Activated naive CD4-positive, alpha-beta T cell treated with anti-CD3 and anti-CD28 coated beads for 36 hours (primary cell): Measurements from ENCODE around the gene ITPR1. TPM values are rescaled to one million over a fixed set of nuclear protein-coding genes. Genes with fewer than 3 reads are reported as not detected.

ENCODE experiments used
- CTCF ChIA-PET: fragments of 350-600 bp; sonication (Branson Sonifier 250); formaldehyde crosslinking; loops from one replicate; lab custom pipeline; 2021; ENCODE audit warnings: antibody characterized with exemption; lab: Charles Lee
- DNase-seq: peaks from one replicate; pipeline ENCODE4 v3.0.0-alpha.2; 2020
- H3K27ac Mint-ChIP-seq: one replicate; pipeline ENCODE4 v1.8.0; 2021; ENCODE audit warnings: mild to moderate bottlenecking, mixed read lengths
- H3K27me3 Mint-ChIP-seq: one replicate; pipeline ENCODE4 v1.8.0; 2021; ENCODE audit warnings: low read depth, mixed read lengths
- H3K36me3 Mint-ChIP-seq: one replicate; pipeline ENCODE4 v1.8.0; 2021; ENCODE audit warnings: low read depth, mixed read lengths
- H3K4me1 Mint-ChIP-seq: one replicate; pipeline ENCODE4 v1.8.0; 2021; ENCODE audit warnings: low read depth, mixed read lengths
- H3K4me3 Mint-ChIP-seq: one replicate; pipeline ENCODE4 v1.8.0; 2021; ENCODE audit warnings: mild to moderate bottlenecking, moderate library complexity, mixed read lengths
- H3K9me3 Mint-ChIP-seq: one replicate; pipeline ENCODE4 v1.8.0; 2021; ENCODE audit warnings: mixed read lengths
- intact Hi-C: fragments of 100-400 bp; cut with micrococcal nuclease; formaldehyde crosslinking; loops from one replicate; pipeline ENCODE4 v1.15.1; 2023
- total RNA-seq, 2 experiments: library from RNA; stranded (reverse); gene quantifications; one replicate each; pipeline ENCODE4 v1.2.3, GENCODE V29; 2021

The ITPR1 gene
- total RNA-seq, 2 experiments from 2014 or later, result 38.5 to 41.1 TPM

- DNase-seq, result no peak
- peaks cover 2% of the 10 kb centered on the region for H3K4me1 Mint-ChIP-seq
- intact Hi-C loops, result loop anchor here (5.0 kb wide), 1 partner anchor 513 kb away; no protein-coding TSS in a partner anchor
- peaks cover 9% of the 10 kb centered on the region for H3K36me3 Mint-ChIP-seq
- no peaks in the 10 kb centered on the region for H3K9me3 Mint-ChIP-seq
- H3K27ac Mint-ChIP-seq, result no peak overlapping the region
- no peak overlapping the region for H3K4me3 Mint-ChIP-seq
- CTCF ChIA-PET, result interaction anchor here (1.0 to 6.5 kb wide), 7 partner anchors 9 to 342 kb away, joined by 3 to 165 read pairs (median 4); no protein-coding TSS in a partner anchor
- H3K27me3 Mint-ChIP-seq, result no peaks in the 10 kb centered on the region
Observed at GRCh38 chr3:4714045-4714444, 220.9 kb downstream of the ITPR1 start.

GRCh38 chr3:4716266-4716665 is 223.1 kb downstream of the ITPR1 start:
- CTCF ChIA-PET, result interaction anchor here (0.6 to 1.8 kb wide), 9 partner anchors 12 to 342 kb away, joined by 3 to 7 read pairs (median 3); no protein-coding TSS in a partner anchor
- H3K9me3 Mint-ChIP-seq, result no peaks in the 10 kb centered on the region
- H3K36me3 Mint-ChIP-seq, result peaks cover 6% of the 10 kb centered on the region
- H3K4me3 Mint-ChIP-seq, result no peak overlapping the region
- peaks cover under 1% of the 10 kb centered on the region for H3K4me1 Mint-ChIP-seq
- DNase-seq, result no peak
- intact Hi-C loops, result no loop called here
- no peak overlapping the region for H3K27ac Mint-ChIP-seq
- H3K27me3 Mint-ChIP-seq, result no peaks in the 10 kb centered on the region

- Mint-ChIP-seq H3K4me3 (no peak overlapping the region), H3K9me3 (no peaks in the 10 kb centered on the region), H3K27ac (no peak overlapping the region), H3K36me3 (peaks cover 6% of the 10 kb centered on the region), H3K27me3 (no peaks in the 10 kb centered on the region), H3K4me1 (no peaks in the 10 kb centered on the region)
- CTCF ChIA-PET, result interaction anchor here (0.6 to 1.8 kb wide), 12 partner anchors 12 to 342 kb away, joined by 3 to 7 read pairs (median 3); no protein-coding TSS in a partner anchor
- DNase-seq, result no peak
- intact Hi-C loops, result no loop called here
Observed at GRCh38 chr3:4716706-4717362, 223.7 kb downstream of the ITPR1 start.

GRCh38 chr3:4717363-4717740 is 224.2 kb downstream of the ITPR1 start:
- intact Hi-C loops, result no loop called here
- no peak overlapping the region for H3K27ac Mint-ChIP-seq
- DNase-seq, result no peak
- CTCF ChIA-PET, result interaction anchor here (0.6 to 1.8 kb wide), 9 partner anchors 39 to 342 kb away, joined by 3 to 6 read pairs (median 3); no protein-coding TSS in a partner anchor
- H3K36me3 Mint-ChIP-seq, result peaks cover 6% of the 10 kb centered on the region
- no peaks in the 10 kb centered on the region for H3K27me3 Mint-ChIP-seq
- H3K4me1 Mint-ChIP-seq, result peaks cover 4% of the 10 kb centered on the region
- H3K4me3 Mint-ChIP-seq, result no peak overlapping the region
- no peaks in the 10 kb centered on the region for H3K9me3 Mint-ChIP-seq

- Mint-ChIP-seq H3K4me1 (peaks cover 6% of the 10 kb centered on the region), H3K4me3 (no peak overlapping the region), H3K27ac (no peak overlapping the region), H3K27me3 (no peaks in the 10 kb centered on the region), H3K36me3 (peaks cover 6% of the 10 kb centered on the region), H3K9me3 (no peaks in the 10 kb centered on the region)
- CTCF ChIA-PET, result interaction anchor here (0.7 to 1.0 kb wide), 3 partner anchors 41 to 341 kb away, joined by 3 read pairs; no protein-coding TSS in a partner anchor
- no peak for DNase-seq
- intact Hi-C loops, result no loop called here
Observed at GRCh38 chr3:4718179-4718736, 225.1 kb downstream of the ITPR1 start.

GRCh38 chr3:4719046-4719501 is 225.9 kb downstream of the ITPR1 start:
- DNase-seq, result no peak
- Mint-ChIP-seq H3K36me3 (peaks cover 6% of the 10 kb centered on the region), H3K9me3 (no peaks in the 10 kb centered on the region), H3K4me3 (no peak overlapping the region), H3K4me1 (peaks cover 6% of the 10 kb centered on the region), H3K27me3 (no peaks in the 10 kb centered on the region), H3K27ac (no peak overlapping the region)
- CTCF ChIA-PET, result interaction anchor here (0.8 to 3.0 kb wide), 2 partner anchors 19 to 258 kb away, joined by 3 to 35 read pairs; no protein-coding TSS in a partner anchor
- intact Hi-C loops, result no loop called here

- CTCF ChIA-PET, result interaction anchor here (0.5 to 3.0 kb wide), 30 partner anchors 8 to 1995 kb away, joined by 3 to 35 read pairs (median 3); partner anchors contain the start of gene BHLHE40
- DNase-seq, result peak; percentile 33
- Mint-ChIP-seq H3K4me3 (no peak overlapping the region), H3K36me3 (peaks cover 2% of the 10 kb centered on the region), H3K4me1 (peaks cover 6% of the 10 kb centered on the region), H3K9me3 (no peaks in the 10 kb centered on the region), H3K27ac (no peak overlapping the region), H3K27me3 (no peaks in the 10 kb centered on the region)
- intact Hi-C loops, result no loop called here
Observed at GRCh38 chr3:4720316-4721075, 227.3 kb downstream of the ITPR1 start.

GRCh38 chr3:4721511-4721911 is 228.4 kb downstream of the ITPR1 start:
- Mint-ChIP-seq H3K27ac (no peak overlapping the region), H3K9me3 (no peaks in the 10 kb centered on the region), H3K4me3 (no peak overlapping the region), H3K27me3 (no peaks in the 10 kb centered on the region), H3K4me1 (peaks cover 6% of the 10 kb centered on the region), H3K36me3 (peaks cover 4% of the 10 kb centered on the region)
- intact Hi-C loops, result no loop called here
- no peak for DNase-seq
- CTCF ChIA-PET, result interaction anchor here (0.6 to 3.0 kb wide), 28 partner anchors 10 to 1994 kb away, joined by 3 to 35 read pairs (median 4); partner anchors contain the start of gene BHLHE40

GRCh38 chr3:4722103-4722502 is 229.0 kb downstream of the ITPR1 start:
- CTCF ChIA-PET, result interaction anchor here (0.8 to 1.6 kb wide), 7 partner anchors 8 to 336 kb away, joined by 4 to 16 read pairs (median 4); no protein-coding TSS in a partner anchor
- intact Hi-C loops, result loop anchor here (1.0 to 2.0 kb wide), 9 partner anchors 55 to 335 kb away; no protein-coding TSS in a partner anchor
- Mint-ChIP-seq H3K27me3 (no peaks in the 10 kb centered on the region), H3K4me1 (peaks cover 6% of the 10 kb centered on the region), H3K27ac (peak overlapping the region; percentile 30), H3K36me3 (peaks cover 1% of the 10 kb centered on the region), H3K4me3 (no peak overlapping the region), H3K9me3 (no peaks in the 10 kb centered on the region)
- DNase-seq, result peak; percentile 53

GRCh38 chr3:4724051-4724629 is 231.0 kb downstream of the ITPR1 start:
- peaks cover 6% of the 10 kb centered on the region for H3K4me1 Mint-ChIP-seq
- intact Hi-C loops, result no loop called here

GRCh38 chr3:4726549-4726948 is 233.4 kb downstream of the ITPR1 start:
- DNase-seq, result no peak
- CTCF ChIA-PET, result interaction anchor here (0.6 to 2.7 kb wide), 8 partner anchors 15 to 376 kb away, joined by 3 to 13 read pairs (median 3); no protein-coding TSS in a partner anchor
- H3K36me3 Mint-ChIP-seq, result peaks cover 1% of the 10 kb centered on the region
- no peak overlapping the region for H3K27ac Mint-ChIP-seq
- intact Hi-C loops, result no loop called here
- H3K4me1 Mint-ChIP-seq, result peaks cover 8% of the 10 kb centered on the region
- no peaks in the 10 kb centered on the region for H3K9me3 Mint-ChIP-seq
- no peaks in the 10 kb centered on the region for H3K27me3 Mint-ChIP-seq
- H3K4me3 Mint-ChIP-seq, result no peak overlapping the region

More at GRCh38 chr3:4724051-4724629, 231.0 kb downstream of the ITPR1 start:
- Mint-ChIP-seq H3K9me3 (no peaks in the 10 kb centered on the region), H3K36me3 (peaks cover 1% of the 10 kb centered on the region), H3K27me3 (no peaks in the 10 kb centered on the region), H3K27ac (peak overlapping the region; percentile 64), H3K4me3 (no peak overlapping the region)
- DNase-seq, result no peak
- CTCF ChIA-PET, result interaction anchor here (0.7 to 0.9 kb wide), 2 partner anchors 92 to 336 kb away, joined by 3 read pairs; no protein-coding TSS in a partner anchor
